RWPE1 (cell line): ENCODE results near the gene COL8A1.

ENCODE experiments used
- CTCF ChIA-PET: fragments of 350-600 bp; sonication (Branson Sonifier 250); formaldehyde crosslinking; extraction: SDS; loops from one replicate; lab custom pipeline; 2021; lab: Yijun Ruan, JAX
- POLR2A ChIA-PET: fragments of 400-600 bp; formaldehyde crosslinking; extraction: SDS; loops from one replicate; lab custom pipeline; 2020; ENCODE audit warnings: antibody characterized with exemption; ENCODE audit not compliant: low non-redundant PET; lab: Yijun Ruan, JAX
- DNase-seq: peaks from one replicate; pipeline ENCODE4 v3.0.0; 2012; ENCODE audit warnings: low spot score
- H3K27ac ChIP-seq: fragments of 450-650 bp; 2 replicates; pipeline ENCODE4 v1.5.1; 2017
- TF ChIP-seq, protein P1 (sequence below): fragments of 450-650 bp; conservative IDR thresholded peaks from 2 replicates; pipeline ENCODE4 v1.5.1; 2017; ENCODE audit warnings: low read depth, mild to moderate bottlenecking

COL8A1 gene

DNA sequence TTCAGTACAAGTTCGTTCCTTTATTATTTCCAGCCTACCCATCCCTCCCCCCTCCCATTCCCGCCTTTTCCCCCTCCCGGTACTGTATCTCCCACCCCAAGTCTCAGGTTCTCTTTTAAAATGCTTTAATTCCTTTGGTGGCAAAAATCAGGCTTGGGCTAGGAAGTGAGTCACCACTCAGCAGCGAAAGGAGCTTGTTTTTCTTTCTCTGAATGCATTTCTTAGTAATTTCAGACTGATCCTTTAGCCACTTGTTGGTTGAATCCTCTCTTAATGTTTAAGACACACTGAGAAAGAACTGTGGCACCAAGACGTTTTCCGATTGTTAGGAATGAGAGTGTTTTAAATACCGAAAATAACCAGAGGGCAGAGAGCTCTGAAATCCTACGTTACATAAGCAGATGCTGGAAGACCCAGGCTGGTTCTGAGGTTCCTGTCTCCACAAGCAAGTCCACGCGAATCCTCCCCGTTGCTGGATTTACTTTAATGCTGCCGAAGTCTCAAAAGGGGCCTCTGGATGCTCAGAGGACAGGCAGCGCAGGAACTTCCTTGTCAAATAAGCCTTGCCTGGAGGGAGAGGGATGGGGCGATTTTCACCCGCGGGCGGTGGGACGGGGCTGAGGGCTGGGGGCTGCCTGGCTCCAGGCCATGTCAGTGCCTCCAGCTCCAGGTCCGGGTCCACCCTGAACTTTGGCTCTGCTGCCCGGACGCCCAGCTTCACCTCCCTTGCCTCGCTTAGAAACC lies 854 bp upstream of the COL8A1 start:
- ChIA-PET CTCF (interaction anchor here (0.6 to 1.6 kb wide), 6 partner anchors 9 to 151 kb away, joined by 3 to 6 read pairs (median 4); no protein-coding TSS in a partner anchor), POLR2A (no interaction called here)
- DNase-seq = peak; percentile 52
- peak overlapping the region; percentile 99 for H3K27ac ChIP-seq
- TF ChIP-seq, protein P1, sequence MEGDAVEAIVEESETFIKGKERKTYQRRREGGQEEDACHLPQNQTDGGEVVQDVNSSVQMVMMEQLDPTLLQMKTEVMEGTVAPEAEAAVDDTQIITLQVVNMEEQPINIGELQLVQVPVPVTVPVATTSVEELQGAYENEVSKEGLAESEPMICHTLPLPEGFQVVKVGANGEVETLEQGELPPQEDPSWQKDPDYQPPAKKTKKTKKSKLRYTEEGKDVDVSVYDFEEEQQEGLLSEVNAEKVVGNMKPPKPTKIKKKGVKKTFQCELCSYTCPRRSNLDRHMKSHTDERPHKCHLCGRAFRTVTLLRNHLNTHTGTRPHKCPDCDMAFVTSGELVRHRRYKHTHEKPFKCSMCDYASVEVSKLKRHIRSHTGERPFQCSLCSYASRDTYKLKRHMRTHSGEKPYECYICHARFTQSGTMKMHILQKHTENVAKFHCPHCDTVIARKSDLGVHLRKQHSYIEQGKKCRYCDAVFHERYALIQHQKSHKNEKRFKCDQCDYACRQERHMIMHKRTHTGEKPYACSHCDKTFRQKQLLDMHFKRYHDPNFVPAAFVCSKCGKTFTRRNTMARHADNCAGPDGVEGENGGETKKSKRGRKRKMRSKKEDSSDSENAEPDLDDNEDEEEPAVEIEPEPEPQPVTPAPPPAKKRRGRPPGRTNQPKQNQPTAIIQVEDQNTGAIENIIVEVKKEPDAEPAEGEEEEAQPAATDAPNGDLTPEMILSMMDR = no peak

DNA sequence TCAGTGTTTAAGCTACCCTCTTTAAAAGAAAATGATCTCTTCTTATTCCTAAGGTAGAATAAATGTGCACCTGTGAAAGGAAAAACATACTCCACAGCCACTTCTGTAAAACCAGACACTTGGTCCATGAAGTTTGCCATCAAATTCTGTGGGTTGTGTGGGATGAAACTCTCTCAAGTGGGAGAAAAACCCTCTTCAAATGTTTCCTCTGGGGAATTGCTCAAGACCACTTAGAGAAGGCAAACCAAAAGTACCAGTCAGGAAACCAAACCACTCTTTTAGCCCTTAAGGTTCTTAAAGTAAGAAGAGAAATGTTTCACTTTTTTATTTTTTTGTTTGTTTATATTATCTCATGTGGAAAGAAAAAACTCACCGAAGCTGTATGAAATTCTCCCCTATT lies 1.2 kb downstream of the COL8A1 start:
- POLR2A ChIA-PET = no interaction called here
- no peak for DNase-seq
- CTCF ChIA-PET = no interaction called here
- H3K27ac ChIP-seq = no peak overlapping the region
- TF ChIP-seq, protein P1 = no peak

DNA sequence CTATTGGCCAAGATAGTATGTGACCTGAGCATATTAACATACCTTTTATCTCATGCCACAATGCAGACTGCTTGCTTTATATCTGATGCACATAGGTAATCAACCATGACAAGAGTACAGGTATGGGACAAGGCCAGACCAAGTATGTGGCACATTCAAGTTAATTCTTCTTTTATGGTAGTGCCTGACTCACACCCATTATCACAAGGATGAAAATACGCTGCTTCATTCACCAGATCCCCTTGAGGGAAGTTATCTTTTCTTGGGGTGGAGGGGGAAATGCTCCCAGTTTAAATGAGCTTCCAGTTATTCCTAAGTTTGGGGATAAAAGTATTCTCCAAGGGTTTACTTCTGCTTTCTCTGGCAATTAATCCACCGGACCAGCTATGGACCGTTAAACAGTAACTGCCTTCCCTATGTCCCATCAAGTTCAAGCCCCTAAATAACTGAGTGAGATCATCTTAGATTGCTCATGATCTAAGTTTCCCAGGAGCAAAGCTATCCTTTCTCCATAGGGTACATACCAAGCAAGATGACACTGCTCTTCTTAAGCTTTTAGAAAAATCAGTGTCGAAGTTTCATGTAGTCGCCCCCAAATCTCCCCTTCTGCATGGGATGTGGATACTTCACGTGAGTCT lies 1.9 kb downstream of the COL8A1 start:
- DNase-seq = no peak
- ChIA-PET POLR2A (no interaction called here), CTCF (no interaction called here)
- H3K27ac ChIP-seq = no peak overlapping the region
- TF ChIP-seq, protein P1 = no peak

DNA sequence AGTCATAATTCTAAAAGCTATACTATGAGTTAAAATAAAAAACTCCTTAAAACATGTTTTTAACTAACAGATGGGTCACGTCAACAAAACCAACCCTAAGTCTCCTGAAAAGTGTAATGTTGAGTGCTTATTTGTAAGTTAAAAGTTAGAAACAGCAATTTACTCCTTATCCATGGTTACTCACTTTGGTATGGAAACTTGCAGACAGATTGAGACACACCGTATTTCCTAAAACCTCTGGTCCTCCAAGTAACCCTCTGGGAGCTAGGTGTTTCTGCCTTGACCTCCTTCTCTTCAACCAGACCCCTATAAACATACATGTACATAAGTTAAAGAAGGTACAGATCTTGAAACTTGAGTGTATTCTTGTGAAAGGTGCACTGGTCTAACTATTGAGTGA lies 3.1 kb downstream of the COL8A1 start:
- TF ChIP-seq, protein P1 = no peak
- H3K27ac ChIP-seq = no peak overlapping the region
- POLR2A ChIA-PET = no interaction called here
- no peak for DNase-seq
- CTCF ChIA-PET = no interaction called here

DNA sequence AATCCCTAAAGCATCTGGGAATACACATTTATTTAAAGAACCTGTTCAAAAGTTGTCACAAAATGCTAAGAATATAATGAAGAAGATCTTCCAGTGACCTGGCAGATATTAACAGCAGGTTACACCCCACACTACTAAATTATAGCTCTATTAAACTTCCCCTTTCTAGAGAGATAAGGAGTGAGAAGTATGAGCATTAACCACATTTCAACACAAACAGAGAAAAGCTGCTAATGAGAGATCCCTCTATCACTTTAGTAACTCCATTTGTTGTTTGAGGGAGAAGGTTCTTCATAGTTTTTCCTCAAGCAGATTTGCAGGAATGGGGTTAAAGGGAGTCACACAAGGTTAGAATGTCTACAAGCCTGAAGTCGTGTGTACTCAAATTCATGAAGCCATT lies 3.6 kb downstream of the COL8A1 start:
- CTCF ChIA-PET = no interaction called here
- POLR2A ChIA-PET = no interaction called here
- TF ChIP-seq, protein P1 = no peak
- H3K27ac ChIP-seq = no peak overlapping the region
- no peak for DNase-seq

DNA sequence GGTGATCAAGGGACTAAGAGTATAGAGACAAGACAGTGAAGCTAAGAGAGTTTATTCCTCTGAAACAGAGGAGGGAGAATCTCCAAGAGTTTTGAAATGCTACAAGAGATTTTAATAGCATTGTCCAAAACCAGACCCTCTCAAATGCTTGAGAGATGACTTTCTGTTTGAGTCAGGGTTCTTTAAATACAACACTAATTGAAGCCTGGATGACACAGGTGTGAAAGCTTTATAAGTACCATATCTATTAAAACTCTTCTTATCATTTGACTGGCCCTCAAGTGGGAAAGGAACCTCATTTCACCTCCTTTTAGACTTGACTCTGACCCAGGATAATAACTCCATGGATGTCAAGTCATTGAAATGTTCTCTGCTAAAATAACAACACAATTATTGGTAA lies 5.6 kb downstream of the COL8A1 start:
- TF ChIP-seq, protein P1 = no peak
- DNase-seq = no peak
- no peak overlapping the region for H3K27ac ChIP-seq
- ChIA-PET POLR2A (no interaction called here), CTCF (interaction anchor here (0.6 to 1.3 kb wide), 2 partner anchors 71 to 261 kb away, joined by 3 to 4 read pairs; no protein-coding TSS in a partner anchor)
